ENCODE results near the gene PLEKHA6.

PLEKHA6 gene

GRCh38 chr1:204188959-204189639 lies 170.6 kb downstream of the PLEKHA6 start:
- Histone ChIP-seq H3K27ac (no peak overlapping the region), H3K4me3 (IDR thresholded peaks at IDR 0.05; ENCODE audit: insufficient read depth, low read depth, low read length) (no peak overlapping the region), H3K9ac (no peak overlapping the region), H3K36me3 (ENCODE audit: insufficient read depth) (no peaks in the 10 kb centered on the region), H3K4me2 (no peak overlapping the region), H3K4me1 (ENCODE audit: low read depth, poor library complexity, severe bottlenecking) (no peaks in the 10 kb centered on the region), H2AFZ (ENCODE audit: low read depth) (no peak overlapping the region), H4K20me1 (ENCODE audit: insufficient read depth) (no peaks in the 10 kb centered on the region), H3K79me2 (ENCODE audit: insufficient read depth, low read depth) (no peaks in the 10 kb centered on the region), H3K27me3 (ENCODE audit: insufficient read depth, low read depth) (peaks cover 8% of the 10 kb centered on the region; the same call in 1 of the 2 replicates)
- TF ChIP-seq CTCF (conservative IDR thresholded peaks at IDR 0.05; ENCODE audit: low read depth, low read length), result no peak

- Histone ChIP-seq H4K20me1 (ENCODE audit: insufficient read depth) (no peaks in the 10 kb centered on the region), H3K27ac (no peak overlapping the region), H3K79me2 (ENCODE audit: insufficient read depth, low read depth) (no peaks in the 10 kb centered on the region), H3K4me2 (no peak overlapping the region), H3K36me3 (ENCODE audit: insufficient read depth) (no peaks in the 10 kb centered on the region), H2AFZ (ENCODE audit: low read depth) (no peak overlapping the region), H3K4me1 (ENCODE audit: low read depth, poor library complexity, severe bottlenecking) (no peaks in the 10 kb centered on the region), H3K9ac (no peak overlapping the region), H3K27me3 (ENCODE audit: insufficient read depth, low read depth) (peaks cover 8% of the 10 kb centered on the region; the same call in 1 of the 2 replicates), H3K4me3 (IDR thresholded peaks at IDR 0.05; ENCODE audit: insufficient read depth, low read depth, low read length) (no peak overlapping the region)
- no peak for TF ChIP-seq CTCF (conservative IDR thresholded peaks at IDR 0.05; ENCODE audit: low read depth, low read length)
Measured at GRCh38 chr1:204186597-204186996, 173.1 kb downstream of the PLEKHA6 start.

- H3K27ac ChIP-seq, result no peak overlapping the region
- no peak overlapping the region for H3K4me3 ChIP-seq (IDR thresholded peaks at IDR 0.05; ENCODE audit: insufficient read depth, low read depth, low read length)
- H3K79me2 ChIP-seq (ENCODE audit: insufficient read depth, low read depth), result no peaks in the 10 kb centered on the region
- no peak overlapping the region for H3K9ac ChIP-seq
- H3K36me3 ChIP-seq (ENCODE audit: insufficient read depth), result no peaks in the 10 kb centered on the region
- no peak overlapping the region for H3K4me2 ChIP-seq
- H2AFZ ChIP-seq (ENCODE audit: low read depth), result no peak overlapping the region
- peaks cover 11% of the 10 kb centered on the region; the same call in 1 of the 2 replicates for H3K27me3 ChIP-seq (ENCODE audit: insufficient read depth, low read depth)
- H4K20me1 ChIP-seq (ENCODE audit: insufficient read depth), result no peaks in the 10 kb centered on the region
- no peak for TF ChIP-seq CTCF (conservative IDR thresholded peaks at IDR 0.05; ENCODE audit: low read depth, low read length)
- H3K4me1 ChIP-seq (ENCODE audit: low read depth, poor library complexity, severe bottlenecking), result no peaks in the 10 kb centered on the region
Measured at GRCh38 chr1:204181116-204181515, 178.6 kb downstream of the PLEKHA6 start.

GRCh38 chr1:204180133-204180532 lies 179.6 kb downstream of the PLEKHA6 start:
- Histone ChIP-seq H3K36me3 (ENCODE audit: insufficient read depth) (no peaks in the 10 kb centered on the region), H3K4me3 (IDR thresholded peaks at IDR 0.05; ENCODE audit: insufficient read depth, low read depth, low read length) (no peak overlapping the region), H3K9ac (no peak overlapping the region), H3K27me3 (ENCODE audit: insufficient read depth, low read depth) (peaks cover 11% of the 10 kb centered on the region; the same call in 1 of the 2 replicates), H2AFZ (ENCODE audit: low read depth) (no peak overlapping the region), H3K27ac (no peak overlapping the region), H3K4me1 (ENCODE audit: low read depth, poor library complexity, severe bottlenecking) (no peaks in the 10 kb centered on the region), H3K79me2 (ENCODE audit: insufficient read depth, low read depth) (no peaks in the 10 kb centered on the region), H3K4me2 (no peak overlapping the region), H4K20me1 (ENCODE audit: insufficient read depth) (no peaks in the 10 kb centered on the region)
- no peak for TF ChIP-seq CTCF (conservative IDR thresholded peaks at IDR 0.05; ENCODE audit: low read depth, low read length)

Measured in KMS-11 (cell line).